GM21390 (cell line): ENCODE measurements around the gene THOC3.
"Not testable (repeated sequence)": the region's sequence is repeated elsewhere in the genome, so short reads cannot be mapped to it uniquely, and the experiment has no call there.

Experiments
- ATAC-seq: cut with Tn5 transposase; IDR thresholded peaks from one replicate; pipeline ENCODE4 v1.9.1; 2021; ENCODE audit not compliant: unreplicated experiment

THOC3 gene, protein sequence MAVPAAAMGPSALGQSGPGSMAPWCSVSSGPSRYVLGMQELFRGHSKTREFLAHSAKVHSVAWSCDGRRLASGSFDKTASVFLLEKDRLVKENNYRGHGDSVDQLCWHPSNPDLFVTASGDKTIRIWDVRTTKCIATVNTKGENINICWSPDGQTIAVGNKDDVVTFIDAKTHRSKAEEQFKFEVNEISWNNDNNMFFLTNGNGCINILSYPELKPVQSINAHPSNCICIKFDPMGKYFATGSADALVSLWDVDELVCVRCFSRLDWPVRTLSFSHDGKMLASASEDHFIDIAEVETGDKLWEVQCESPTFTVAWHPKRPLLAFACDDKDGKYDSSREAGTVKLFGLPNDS

DNA sequence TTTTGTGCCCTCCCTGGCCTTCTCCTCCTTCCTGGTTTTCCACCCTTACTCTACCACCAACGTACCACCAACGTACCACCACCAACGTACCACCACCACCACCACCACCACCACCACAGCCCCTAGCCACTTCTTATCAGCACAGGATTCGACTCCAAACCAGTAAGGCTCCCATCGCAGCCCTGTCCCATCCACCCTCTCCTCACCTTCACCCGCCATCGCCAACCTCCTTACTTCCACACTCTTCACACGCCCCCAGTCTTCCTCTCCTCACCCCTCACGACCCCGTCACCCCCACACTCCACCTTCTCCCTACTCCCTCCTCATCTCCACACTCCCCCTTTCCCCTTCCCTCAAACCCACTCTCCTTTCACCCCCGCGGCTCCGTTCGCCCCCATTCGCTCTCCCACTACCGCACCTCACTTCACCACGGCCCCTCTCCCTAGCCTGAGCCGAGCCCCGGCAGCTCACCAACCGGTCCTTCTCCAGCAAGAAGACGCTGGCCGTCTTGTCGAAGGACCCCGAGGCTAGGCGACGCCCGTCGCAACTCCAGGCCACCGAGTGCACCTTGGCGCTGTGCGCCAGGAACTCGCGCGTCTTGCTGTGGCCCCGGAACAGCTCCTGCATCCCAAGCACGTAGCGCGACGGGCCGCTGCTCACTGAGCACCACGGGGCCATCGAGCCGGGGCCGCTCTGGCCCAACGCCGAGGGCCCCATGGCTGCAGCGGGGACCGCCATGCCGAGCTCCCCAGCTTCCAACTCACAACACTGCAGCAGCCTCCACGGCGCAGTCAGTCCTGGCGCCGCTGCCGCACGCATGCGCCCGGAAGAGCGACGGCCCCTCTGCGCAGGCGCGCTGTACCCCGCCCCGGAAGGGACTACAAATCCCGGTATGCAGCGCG, at the start of gene THOC3:
TSS of gene THOC3 (minus strand) at position 845 of the 902 bp plus-strand sequence. CDS start at position 738, 107 bp downstream.
- ATAC-seq: peak; percentile 99

DNA sequence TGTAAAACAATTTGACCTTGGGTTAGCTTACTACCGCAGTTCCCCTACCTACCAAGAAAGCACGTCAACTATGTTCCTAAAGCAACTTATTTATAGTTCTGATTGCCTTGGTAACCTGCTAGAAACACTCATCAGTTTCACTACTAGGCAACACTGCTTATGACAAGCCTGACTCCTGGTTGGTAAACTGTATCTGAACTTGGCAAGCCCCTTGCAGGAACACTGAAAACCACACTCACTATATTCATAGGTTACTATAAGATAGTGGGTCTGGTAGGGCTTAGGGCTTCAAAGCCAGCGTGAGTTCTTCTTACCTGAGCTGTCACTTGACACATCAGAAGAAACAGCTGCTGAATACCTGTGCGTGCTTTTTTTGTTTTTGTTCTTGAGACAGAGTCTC, 49.2 kb upstream of the THOC3 start:
- ATAC-seq: not testable (repeated sequence)

DNA sequence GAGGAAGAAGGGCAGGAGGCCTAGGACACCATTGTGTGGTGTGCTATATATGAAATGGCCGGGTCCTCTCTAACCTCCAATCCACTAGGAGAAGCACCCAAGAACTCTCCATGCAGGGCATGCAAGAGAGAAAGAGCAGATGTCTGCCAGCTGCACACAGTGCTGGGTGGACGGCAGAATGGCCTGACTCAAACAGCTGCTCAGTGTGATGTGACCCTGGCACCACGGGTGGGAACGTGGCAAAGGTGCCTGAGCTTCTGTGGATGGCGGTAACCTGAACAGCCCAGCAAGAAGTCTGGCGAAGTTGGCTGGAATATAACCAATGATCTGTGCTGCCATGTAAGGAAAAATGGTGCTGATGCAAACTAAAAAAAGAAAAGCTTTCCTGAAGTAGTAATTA, 46.2 kb upstream of the THOC3 start:
- ATAC-seq: not testable (repeated sequence)

DNA sequence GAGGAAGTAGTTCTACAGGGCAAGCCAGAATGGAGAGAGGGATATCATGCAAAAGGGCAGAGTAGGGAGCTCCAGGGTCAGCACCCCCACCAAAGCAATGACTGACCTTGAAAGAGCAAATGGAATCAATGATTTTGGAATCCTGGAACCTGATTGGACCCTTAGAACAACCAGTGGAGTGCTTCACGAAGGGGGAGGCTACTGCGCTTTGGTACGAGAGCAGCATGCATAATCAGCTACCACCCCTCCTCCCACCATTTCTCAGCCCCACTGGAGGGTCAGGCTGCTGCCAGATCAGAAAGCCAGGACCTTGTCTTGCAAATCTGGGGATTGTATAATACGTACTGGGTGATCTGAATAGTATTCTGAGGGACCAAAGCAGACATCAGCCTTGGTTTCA, 43.0 kb upstream of the THOC3 start:
- ATAC-seq: not testable (repeated sequence)

DNA sequence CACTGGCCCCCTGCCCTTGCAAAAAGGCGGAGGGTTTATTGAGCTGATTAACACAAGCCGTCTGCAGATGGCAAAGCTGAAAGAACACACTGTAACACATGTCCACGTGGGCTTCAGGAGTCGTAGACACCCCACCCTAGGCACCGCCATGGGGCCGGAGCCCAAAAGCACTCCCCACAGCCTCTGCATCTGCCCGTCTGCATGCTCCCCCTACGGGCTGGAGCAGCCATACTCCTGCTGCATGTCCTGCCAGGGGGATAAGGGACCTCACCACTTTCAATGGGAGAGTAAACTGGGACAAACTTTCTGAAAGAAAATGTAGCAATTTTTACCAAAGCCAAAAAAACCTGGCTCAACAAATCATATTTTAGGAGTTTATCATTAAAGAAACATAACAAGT, 42.1 kb upstream of the THOC3 start:
- not testable (repeated sequence) for ATAC-seq

DNA sequence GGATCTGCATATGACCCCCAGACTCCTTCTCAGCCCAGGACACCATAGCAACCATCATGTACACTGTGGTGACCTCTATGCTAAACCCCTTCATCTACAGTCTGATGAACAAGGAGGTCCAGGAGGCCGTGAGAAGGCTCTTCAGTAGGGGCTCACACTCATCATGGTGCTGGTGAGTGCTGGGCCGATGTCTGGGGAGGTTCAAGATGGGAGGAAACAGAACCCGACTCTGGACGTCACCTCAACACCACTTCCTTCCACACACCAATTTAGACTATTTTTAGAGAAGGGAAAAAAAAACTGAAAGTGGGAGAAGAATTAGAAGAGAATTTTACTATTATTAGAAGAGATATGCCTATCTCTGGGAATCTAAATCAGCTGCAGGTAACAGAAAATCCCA, 39.1 kb upstream of the THOC3 start:
- ATAC-seq: not testable (repeated sequence)

DNA sequence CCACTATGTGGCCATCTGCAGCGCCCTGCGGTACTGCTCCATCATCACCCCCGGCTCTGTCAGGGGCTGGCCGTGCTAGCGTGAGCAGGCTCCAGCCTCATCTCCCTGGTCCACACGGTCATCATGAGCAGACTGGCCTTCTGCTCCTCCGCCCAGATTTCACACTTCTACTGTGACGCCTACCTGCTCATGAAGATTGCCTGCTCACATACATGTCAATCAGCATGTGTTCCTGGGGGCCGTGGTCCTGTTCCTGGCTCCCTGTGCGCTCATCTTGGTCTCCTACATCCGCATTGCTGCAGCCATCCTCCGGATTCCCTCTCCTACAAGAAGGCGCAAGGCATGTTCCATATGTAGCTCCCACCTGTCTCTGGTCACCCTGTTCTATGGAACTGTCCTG, 38.7 kb upstream of the THOC3 start:
- ATAC-seq: not testable (repeated sequence)

DNA sequence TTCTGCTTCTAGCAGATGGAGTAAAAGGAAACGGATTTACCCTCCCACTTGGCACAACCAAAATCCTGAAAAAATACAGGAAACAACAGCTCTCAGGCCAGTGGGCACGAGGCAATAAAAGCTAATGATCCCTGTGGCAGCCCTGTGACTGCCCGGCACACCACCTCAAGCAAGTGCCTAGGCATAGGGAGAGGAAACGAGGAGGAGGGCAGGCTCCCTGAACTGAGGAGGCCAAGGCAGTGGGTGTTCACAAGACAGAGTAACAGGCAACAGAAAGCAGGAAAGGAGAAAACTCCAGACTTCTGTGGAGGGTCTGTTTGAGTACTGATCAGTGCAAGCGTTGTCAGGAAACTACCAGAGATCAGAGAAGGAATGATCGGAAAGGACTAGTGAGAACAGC, 29.9 kb upstream of the THOC3 start:
- ATAC-seq: not testable (repeated sequence)

DNA sequence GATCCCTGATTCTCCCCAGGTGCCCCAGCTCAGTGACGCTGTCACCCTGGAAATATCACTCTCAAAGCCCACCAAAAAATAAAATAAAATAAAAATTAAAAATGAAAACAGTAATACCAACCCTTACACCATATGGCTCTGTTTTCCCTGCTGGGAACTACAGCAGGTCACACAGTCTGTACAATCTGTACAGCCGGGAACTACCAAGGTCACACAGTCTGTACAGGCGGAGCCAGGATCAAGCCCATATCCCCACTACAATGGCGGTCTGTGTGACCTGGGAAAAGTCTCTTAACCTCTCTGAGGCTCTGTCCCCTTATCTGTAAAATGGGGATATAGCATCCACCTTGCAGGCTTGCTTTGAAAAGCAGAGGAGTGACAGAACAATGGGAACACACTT, 29.4 kb upstream of the THOC3 start:
- ATAC-seq: not testable (repeated sequence)

DNA sequence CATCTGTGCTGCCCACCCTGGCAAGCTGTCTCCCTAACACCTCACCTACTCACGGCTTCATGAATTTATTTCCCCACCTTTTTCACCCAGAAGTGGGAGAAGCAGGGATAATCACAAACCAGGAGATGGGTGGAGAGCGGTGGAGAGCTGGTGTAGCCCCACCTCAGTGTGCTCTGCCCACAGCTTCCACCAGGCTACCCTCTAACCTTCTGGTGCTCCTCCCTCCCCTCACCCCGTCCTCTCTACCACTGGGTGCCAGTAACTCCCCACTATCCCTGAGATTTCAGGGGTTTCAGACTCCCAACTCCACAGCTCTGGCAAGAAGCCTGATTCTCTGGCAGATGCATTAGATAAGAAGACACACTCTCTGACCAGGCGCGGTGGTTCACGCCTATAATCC, 28.7 kb upstream of the THOC3 start:
- ATAC-seq: not testable (repeated sequence)

DNA sequence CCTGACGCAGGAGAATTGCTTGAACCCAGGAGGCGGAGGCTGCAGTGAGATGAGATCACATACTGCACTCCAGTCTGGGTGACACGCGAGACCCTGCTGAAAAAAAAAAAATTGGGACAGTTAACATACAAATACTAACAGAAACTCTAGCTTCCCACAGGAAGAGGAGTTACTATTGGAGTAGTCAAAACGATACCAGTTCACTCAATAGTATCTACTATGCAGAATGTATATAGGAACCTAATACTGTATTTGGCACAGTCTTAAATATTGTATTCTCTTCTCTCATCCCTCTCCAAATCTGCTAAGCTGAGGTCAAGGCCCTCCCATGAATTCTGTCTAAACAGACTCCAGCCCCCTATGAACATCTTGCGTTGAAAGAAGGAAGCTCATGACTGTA, 27.4 kb upstream of the THOC3 start:
- ATAC-seq: not testable (repeated sequence)

DNA sequence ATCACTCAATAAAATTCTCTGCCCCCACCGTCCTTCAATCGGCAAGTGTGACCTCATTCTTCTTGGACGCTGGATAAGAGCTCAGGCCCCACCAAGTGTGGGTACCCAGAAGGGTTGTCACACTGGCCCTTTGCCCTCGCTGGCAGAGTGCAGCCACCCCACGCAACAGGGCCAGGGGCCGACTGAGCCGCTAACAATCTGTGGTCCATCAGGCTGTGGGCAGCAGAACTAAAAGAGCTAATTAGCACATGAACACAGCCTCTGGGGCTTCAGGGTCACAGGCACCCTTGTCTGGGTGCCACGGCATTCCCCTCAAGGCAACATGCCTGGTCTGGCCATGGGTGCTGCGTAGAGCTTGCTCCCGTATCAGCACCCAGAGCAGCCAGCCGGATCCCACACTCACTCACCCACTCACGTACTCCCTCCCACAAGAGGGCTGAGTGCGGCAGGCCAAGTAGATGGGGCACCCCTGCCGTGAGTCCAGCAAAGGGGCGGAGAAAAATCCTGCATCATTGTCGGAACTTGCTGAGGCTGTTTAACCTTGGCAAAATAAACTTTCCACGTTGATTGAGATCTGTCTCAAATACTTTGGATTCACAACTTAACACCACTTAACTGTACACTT, 11.4 kb upstream of the THOC3 start:
- not testable (repeated sequence) for ATAC-seq

DNA sequence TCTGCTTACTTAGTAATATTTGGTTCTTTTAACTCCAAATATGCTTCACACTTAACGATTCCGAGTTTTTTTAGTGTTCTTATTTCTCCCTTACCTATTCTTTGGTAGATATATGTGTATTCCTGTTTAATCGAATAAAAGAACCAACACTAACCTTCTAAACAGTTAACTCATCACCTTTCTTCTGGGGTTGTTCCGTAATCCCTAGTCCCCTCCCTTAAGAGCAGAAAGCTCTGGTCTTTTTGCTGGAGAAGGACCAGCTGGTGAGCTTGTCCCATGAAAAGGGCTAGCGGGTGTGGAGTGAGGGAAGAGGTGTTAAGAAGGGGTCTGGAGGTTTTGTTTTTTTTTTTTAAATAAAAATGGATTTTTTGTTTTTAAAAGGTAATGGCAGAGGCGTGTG, 266 bp upstream of the THOC3 start:
- ATAC-seq: peak; percentile 34

DNA sequence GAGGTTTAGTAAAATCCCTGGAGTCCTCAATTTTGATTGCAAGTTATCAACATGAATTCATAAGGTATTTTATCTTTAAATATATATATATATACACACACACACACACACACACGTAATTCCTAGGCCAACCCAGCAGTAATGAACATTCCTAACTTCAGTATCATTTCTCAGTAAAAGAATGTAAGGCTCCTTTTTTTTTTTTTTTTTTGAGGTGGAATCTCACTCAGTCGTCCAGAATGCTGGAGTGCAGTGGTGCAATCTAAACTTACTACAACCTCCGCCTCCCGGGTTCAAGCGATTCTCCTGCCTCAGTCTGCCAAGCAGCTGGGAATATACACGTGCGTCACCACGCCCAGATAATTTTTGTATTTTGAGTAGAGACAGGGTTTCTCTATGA, 5.8 kb downstream of the THOC3 start:
- not testable (repeated sequence) for ATAC-seq

DNA sequence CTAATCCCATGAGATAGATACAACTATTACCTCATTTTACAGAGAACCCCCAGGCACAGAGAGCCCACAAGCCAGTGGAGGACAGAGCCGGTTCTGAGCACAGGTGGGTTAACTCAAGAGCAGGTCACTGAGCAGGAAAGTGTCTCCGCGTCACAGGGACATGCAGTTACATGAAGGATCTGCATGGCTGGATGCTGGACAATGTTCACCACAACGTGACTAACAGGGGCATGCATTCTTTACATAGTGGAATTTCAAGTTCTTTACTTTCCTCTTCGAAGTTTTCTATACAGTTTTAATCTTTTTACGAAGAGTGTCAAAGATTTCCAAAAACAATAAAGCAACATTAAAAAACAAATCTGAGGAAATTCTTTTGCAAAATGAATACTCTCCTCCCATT, 7.9 kb downstream of the THOC3 start:
- ATAC-seq: not testable (repeated sequence)

DNA sequence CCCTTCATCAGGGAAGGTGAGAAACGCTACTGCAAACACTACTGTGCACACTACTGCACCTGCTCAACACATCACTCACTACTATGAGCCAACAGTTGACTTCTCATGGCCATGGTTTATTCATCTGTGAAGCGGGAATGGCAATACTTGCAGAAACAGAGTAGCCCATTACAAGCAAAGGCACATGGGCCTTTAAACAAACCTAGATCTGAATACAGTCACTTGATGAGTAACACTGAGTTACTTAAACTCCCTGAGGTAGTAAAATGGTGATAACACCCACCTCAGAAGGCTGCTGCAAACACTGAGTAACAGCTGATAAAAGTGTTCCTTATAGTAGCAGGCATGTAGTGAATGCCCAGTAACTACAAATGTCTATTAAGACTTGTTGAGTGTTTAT, 9.6 kb downstream of the THOC3 start:
- ATAC-seq: not testable (repeated sequence)

DNA sequence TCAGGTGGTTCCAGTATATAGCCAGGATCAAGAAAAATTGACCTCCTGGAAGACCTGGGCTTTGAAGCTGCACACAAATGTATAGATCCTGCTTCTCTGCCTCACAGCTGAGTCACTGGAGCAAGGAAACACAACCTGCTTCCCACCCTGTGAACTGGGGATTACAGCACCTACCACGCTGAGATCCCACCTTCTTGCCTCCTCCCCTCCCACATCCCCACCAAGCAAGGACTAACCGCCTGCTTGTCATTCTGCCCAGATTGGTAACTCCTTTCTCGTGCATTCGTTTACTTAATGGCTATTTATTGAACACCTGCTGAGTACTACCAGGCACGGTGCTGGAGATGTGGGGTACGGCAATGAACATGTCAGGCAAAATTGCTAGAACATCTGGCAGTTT, 14.0 kb downstream of the THOC3 start:
- ATAC-seq: not testable (repeated sequence)

DNA sequence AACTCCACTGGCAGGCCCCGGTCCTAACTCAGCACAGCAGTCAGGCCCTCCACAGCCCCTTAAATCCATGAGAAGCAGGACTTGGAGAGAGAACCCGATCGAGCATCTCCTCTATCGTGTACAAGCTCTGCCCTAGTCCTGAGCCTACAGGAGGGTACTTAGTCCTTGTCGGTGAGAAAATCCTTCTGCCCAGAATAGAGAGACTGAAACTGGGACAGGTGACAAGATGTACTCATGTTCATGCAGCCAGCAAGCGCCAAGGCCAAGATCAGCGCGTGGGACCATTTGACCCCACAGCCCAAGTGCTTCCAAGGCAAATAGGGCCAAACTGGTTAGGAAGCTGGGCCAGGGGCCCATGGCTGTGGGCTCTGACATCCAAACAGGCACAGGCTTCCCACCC, 15.3 kb downstream of the THOC3 start:
- ATAC-seq: not testable (repeated sequence)

DNA sequence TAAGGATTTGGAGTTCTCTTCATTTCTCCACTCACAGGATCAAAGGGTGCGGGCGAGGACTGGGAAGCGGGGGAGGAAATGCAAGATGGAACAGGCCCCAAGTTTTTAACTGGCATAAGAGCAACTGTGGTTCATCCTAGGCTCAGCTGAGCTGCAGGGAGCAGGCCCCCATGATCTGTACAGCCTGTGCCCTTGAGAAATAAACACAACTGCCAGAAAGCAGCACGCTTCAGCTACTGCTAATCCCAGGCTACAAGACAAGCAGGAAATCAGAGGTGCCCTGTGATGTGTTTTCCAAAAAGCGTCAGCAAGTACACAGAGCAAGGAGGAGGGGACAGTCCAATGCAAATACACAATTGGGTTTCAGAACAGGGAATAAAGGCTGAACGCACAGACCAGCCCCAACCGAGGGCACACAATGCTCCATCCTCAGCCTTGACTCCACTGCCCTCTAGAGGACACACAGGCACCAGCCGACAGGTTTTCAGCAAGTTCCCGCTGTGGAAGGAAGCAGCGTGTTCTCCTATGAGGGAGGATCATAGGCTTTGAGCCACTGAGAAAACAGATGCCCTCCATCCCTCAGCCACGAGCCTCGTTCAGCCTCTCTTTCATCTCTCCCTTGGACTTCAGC, 16.7 kb downstream of the THOC3 start:
- ATAC-seq: peak; percentile 91

DNA sequence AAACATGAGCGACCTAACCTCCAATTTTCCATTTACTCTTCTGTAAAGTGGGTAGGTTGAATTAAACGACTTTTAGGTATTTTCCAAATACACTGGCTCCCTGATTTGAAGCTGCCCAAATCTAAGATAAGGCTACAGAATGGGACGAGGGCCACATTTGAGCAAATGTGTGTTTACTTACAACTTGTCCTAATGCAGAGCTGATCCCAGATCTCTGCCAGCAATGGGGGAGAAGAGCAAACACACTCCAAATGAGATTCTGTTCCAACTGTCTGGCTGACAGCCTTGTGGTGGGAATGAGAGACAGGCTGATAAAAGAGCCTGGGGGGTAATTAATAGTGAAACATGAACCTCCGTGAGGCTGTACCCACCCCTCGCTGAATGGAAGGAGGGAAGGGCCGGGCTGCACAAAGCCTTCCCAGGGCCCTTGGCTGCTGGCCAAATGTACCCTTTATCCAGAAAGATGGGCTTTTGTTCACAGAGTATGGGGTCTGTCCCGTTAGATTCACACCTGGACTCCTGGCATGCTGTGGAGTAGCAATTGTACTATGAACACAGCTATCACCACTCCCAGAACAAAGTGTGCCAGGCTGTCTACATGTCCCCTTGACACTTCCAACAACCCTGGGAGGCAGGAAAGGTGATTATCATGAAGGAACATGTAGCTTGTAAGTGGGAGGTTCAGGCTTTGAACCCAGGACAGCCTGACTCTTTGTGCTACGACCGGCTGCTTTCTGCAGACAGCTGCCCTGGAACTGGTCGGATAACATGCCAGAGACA, 19.6 kb downstream of the THOC3 start:
- not testable (repeated sequence) for ATAC-seq
